Right forelimb (tissue), 1 donor: ENCODE results near the gene ATP8B4.
"Not testable (repeated sequence)": the region's sequence is repeated elsewhere in the genome, so short reads cannot be mapped to it uniquely, and the experiment has no call there.

ENCODE experiments used
- DNase-seq: peaks from one replicate; pipeline ENCODE4 v3.0.0-alpha.2; 2018

Gene ATP8B4

GRCh38 chr15:49991587-49991986 is 127.4 kb downstream of the ATP8B4 start:
- no peak for DNase-seq

GRCh38 chr15:49990835-49991545 is 128.0 kb downstream of the ATP8B4 start:
- no peak for DNase-seq

- DNase-seq, result no peak
These were observed 129.5 kb downstream of the ATP8B4 start for GRCh38 chr15:49989498-49989897.

- no peak for DNase-seq
These were observed 130.3 kb downstream of the ATP8B4 start for GRCh38 chr15:49988766-49989165.

GRCh38 chr15:49987896-49988295 is 131.1 kb downstream of the ATP8B4 start:
- DNase-seq, result no peak

GRCh38 chr15:49987198-49987785 is 131.7 kb downstream of the ATP8B4 start:
- DNase-seq, result no peak

GRCh38 chr15:49986326-49986725 is 132.7 kb downstream of the ATP8B4 start:
- no peak for DNase-seq

- no peak for DNase-seq
These were observed 133.6 kb downstream of the ATP8B4 start for GRCh38 chr15:49985463-49985862.

- DNase-seq, result no peak
These were observed 134.6 kb downstream of the ATP8B4 start for GRCh38 chr15:49984436-49984835.

GRCh38 chr15:49982584-49982983 is 136.4 kb downstream of the ATP8B4 start:
- no peak for DNase-seq

- DNase-seq, result no peak
These were observed 139.2 kb downstream of the ATP8B4 start for GRCh38 chr15:49979705-49980382.

- DNase-seq, result no peak
These were observed 140.9 kb downstream of the ATP8B4 start for GRCh38 chr15:49978121-49978520.

- DNase-seq, result no peak
These were observed 141.7 kb downstream of the ATP8B4 start for GRCh38 chr15:49977306-49977705.

GRCh38 chr15:49964551-49964950 is 154.5 kb downstream of the ATP8B4 start:
- DNase-seq, result no peak

GRCh38 chr15:49964061-49964460 is 155.0 kb downstream of the ATP8B4 start:
- DNase-seq, result no peak

- DNase-seq, result not testable (repeated sequence)
These were observed 155.8 kb downstream of the ATP8B4 start for GRCh38 chr15:49963033-49963772.

- no peak for DNase-seq
These were observed 156.9 kb downstream of the ATP8B4 start for GRCh38 chr15:49962044-49962602.

- DNase-seq, result no peak
These were observed 165.6 kb downstream of the ATP8B4 start for GRCh38 chr15:49953421-49953820.

GRCh38 chr15:49946681-49947080 is 172.4 kb downstream of the ATP8B4 start:
- DNase-seq, result no peak

- DNase-seq, result no peak
These were observed 184.5 kb downstream of the ATP8B4 start for GRCh38 chr15:49934487-49934886.

- DNase-seq, result no peak
These were observed 191.7 kb downstream of the ATP8B4 start for GRCh38 chr15:49927189-49927861.

- no peak for DNase-seq
These were observed 192.3 kb downstream of the ATP8B4 start for GRCh38 chr15:49926740-49927139.

GRCh38 chr15:49923671-49924070 is 195.4 kb downstream of the ATP8B4 start:
- no peak for DNase-seq
